RWPE2 (cell line): ENCODE results near the gene NMBR.
"Not testable (repeated sequence)": the region's sequence is repeated elsewhere in the genome, so short reads cannot be mapped to it uniquely, and the experiment has no call there.

Experiments
- ATAC-seq: fragments of 200-7000 bp; cut with Tn5 transposase; 3 replicates; pipeline ENCODE4 v1.9.1; 2021; ENCODE audit warnings: low read depth
- DNase-seq: peaks from one replicate; pipeline ENCODE4 v3.0.0-alpha.2; 2020; ENCODE audit warnings: low spot score
- H3K27ac ChIP-seq: fragments of 450-650 bp; 2 replicates; pipeline ENCODE4 v1.5.1; 2017; ENCODE audit warnings: mild to moderate bottlenecking; ENCODE audit not compliant: poor library complexity, severe bottlenecking
- H3K27me3 ChIP-seq: fragments of 250-450 bp; sonication (Bioruptor Pico); 2 replicates; pipeline ENCODE4 v1.5.1; 2021; ENCODE audit warnings: mild to moderate bottlenecking, moderate library complexity; ENCODE audit not compliant: insufficient read depth, poor library complexity, severe bottlenecking
- H3K36me3 ChIP-seq: fragments of 250-450 bp; sonication (Bioruptor Pico); 2 replicates; pipeline ENCODE4 v1.5.1; 2020; ENCODE audit warnings: low read depth, mild to moderate bottlenecking, moderate library complexity
- H3K4me1 ChIP-seq: fragments of 250-450 bp; sonication (Bioruptor Pico); 2 replicates; pipeline ENCODE4 v1.5.1; 2021; ENCODE audit warnings: mild to moderate bottlenecking, moderate library complexity; ENCODE audit not compliant: insufficient read depth, poor library complexity, severe bottlenecking
- H3K4me3 ChIP-seq: fragments of 250-450 bp; sonication (Bioruptor Pico); 2 replicates; pipeline ENCODE4 v1.5.1; 2021; ENCODE audit warnings: mild to moderate bottlenecking, moderate library complexity; ENCODE audit not compliant: severe bottlenecking
- H3K9me3 ChIP-seq: fragments of 250-450 bp; sonication (Bioruptor Pico); 2 replicates; pipeline ENCODE4 v1.5.1; 2021; ENCODE audit warnings: mild to moderate bottlenecking, moderate library complexity; ENCODE audit not compliant: severe bottlenecking
- TF ChIP-seq, protein P1 (sequence below): fragments of 450-650 bp; IDR thresholded peaks from one replicate; pipeline ENCODE4 v1.5.1; 2017; ENCODE audit warnings: mild to moderate bottlenecking, moderate library complexity; ENCODE audit not compliant: poor library complexity, severe bottlenecking

NMBR gene

DNA sequence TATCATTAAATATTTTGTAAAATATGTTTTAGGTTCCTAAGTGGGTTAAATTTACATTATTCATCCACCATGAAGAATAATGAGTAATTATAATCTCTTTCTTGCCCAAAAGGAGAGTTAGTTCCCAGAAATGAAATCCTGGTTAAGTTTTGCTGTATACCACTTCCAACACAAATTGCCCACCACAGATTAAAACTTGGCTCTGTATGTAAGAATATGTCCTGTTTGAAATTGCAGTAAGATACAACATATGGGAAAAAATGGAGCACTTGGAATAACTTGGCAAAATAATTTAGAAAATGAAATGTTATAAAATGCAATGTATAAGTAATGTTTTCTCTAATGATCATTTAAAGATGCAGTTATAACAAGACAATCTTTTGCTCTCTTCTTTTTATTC, 78.5 kb downstream of the NMBR start:
- Histone ChIP-seq H3K36me3 (no peaks in the 10 kb centered on the region), H3K27me3 (no peaks in the 10 kb centered on the region), H3K27ac (no peak overlapping the region), H3K9me3 (no peaks in the 10 kb centered on the region), H3K4me1 (no peaks in the 10 kb centered on the region), H3K4me3 (no peak overlapping the region)
- TF ChIP-seq, protein P1, sequence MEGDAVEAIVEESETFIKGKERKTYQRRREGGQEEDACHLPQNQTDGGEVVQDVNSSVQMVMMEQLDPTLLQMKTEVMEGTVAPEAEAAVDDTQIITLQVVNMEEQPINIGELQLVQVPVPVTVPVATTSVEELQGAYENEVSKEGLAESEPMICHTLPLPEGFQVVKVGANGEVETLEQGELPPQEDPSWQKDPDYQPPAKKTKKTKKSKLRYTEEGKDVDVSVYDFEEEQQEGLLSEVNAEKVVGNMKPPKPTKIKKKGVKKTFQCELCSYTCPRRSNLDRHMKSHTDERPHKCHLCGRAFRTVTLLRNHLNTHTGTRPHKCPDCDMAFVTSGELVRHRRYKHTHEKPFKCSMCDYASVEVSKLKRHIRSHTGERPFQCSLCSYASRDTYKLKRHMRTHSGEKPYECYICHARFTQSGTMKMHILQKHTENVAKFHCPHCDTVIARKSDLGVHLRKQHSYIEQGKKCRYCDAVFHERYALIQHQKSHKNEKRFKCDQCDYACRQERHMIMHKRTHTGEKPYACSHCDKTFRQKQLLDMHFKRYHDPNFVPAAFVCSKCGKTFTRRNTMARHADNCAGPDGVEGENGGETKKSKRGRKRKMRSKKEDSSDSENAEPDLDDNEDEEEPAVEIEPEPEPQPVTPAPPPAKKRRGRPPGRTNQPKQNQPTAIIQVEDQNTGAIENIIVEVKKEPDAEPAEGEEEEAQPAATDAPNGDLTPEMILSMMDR = no peak
- DNase-seq (no peak), ATAC-seq (no peak)

DNA sequence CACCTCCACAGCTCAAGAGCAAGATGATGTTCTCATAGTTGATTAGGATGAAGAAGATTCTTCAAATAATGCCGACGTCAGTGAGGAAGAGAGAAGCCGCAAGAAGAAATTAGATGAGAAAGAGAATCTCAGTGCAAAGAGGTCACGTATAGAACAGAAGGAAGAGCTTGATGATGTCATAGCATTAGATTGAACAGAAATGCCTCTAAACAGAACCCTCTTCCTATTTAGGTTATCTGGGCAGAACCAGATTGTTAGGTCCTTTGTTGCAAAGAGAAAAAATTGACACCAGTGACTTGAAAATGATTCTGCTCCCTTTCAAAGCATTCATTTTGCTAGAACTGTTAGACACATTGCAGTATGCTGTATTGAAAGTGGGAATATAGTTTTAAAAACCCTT, 84.1 kb downstream of the NMBR start:
- not testable (repeated sequence) for H3K36me3 ChIP-seq, H3K27ac ChIP-seq, H3K27me3 ChIP-seq, H3K4me1 ChIP-seq, H3K9me3 ChIP-seq, H3K4me3 ChIP-seq, ATAC-seq, DNase-seq

DNA sequence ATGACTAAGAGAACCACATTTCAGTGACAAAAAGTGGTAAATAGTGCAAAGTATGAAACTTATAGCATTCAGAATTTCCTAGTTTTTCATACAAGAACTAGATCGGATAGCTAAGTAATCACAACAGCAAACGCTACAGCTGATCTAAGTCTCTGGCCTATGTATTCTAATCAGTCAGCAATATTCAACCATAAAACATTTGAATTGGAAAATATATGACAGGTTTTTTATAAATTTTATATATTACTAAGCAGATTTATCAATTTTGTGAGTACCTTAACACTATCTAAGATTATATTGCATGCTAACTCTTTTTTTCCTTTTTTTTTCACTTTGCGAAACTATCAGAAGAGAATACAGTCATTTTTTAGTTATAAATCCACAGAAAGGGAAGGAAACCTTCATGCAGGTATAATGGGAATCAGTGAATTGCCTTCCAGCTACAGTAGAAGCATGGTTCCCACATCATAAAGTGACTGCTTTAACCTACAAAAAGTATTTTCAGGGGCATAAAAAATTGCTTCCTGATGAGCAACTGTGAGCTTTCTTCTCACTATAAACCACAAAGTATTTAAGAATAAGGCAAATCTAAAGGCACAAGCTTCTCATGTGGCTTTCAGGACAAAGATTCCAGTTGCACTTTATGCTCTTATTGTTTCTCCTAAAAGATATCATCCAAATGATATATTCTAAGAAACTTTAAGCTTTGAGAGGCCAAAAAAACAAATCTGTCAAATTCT, 88.2 kb downstream of the NMBR start:
- H3K27ac ChIP-seq = no peak overlapping the region
- H3K4me3 ChIP-seq = no peak overlapping the region
- H3K27me3 ChIP-seq = no peaks in the 10 kb centered on the region
- ATAC-seq = no peak
- peaks cover 4% of the 10 kb centered on the region for H3K4me1 ChIP-seq
- H3K36me3 ChIP-seq = no peaks in the 10 kb centered on the region
- TF ChIP-seq, protein P1 = no peak
- DNase-seq = no peak
- H3K9me3 ChIP-seq = no peaks in the 10 kb centered on the region

DNA sequence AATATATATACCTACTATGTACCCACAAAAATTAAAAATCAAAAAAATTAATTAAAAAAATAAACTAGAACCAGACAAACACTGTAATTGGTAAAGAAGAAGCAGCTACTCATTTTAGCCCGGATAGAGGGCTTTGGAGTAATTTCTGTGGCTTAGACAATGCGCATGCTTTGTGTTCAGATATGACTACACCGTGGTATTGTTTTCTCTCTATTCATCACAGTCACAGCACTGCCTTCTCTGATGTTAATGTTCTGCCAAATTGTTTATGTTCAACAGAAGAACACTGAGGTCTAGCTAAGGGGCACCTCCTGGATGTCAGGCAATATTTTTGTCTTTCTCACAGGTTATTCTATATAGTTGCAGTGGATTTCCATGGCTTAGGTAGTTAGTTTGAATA, 91.7 kb downstream of the NMBR start:
- Histone ChIP-seq H3K36me3 (no peaks in the 10 kb centered on the region), H3K27ac (no peak overlapping the region), H3K27me3 (no peaks in the 10 kb centered on the region), H3K4me1 (peaks cover 4% of the 10 kb centered on the region), H3K4me3 (no peak overlapping the region), H3K9me3 (peaks cover 5% of the 10 kb centered on the region)
- no peak for ATAC-seq
- TF ChIP-seq, protein P1 = no peak
- DNase-seq = no peak

DNA sequence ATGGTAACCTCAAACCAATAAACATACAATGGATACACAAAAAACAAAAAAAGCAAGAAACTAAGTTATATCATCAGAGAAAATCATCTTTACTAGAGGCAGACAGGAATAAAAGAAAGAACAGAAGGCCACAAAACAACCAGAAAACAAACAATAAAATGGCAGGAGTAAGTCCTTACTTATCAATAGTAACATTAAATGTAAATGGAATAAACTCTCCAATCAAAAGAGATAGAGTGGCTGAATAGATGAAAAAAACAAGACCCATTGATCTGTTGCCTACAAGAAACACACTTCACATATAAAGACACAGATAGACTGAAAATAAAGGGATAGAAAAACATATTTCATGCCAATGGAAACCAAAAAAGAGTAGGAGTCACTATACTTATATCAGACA, 95.5 kb downstream of the NMBR start:
- no peak for DNase-seq
- no peaks in the 10 kb centered on the region for H3K27me3 ChIP-seq
- ATAC-seq = no peak

More for the DNA sequence above, 95.5 kb downstream of the NMBR start:
- peaks cover 4% of the 10 kb centered on the region for H3K4me1 ChIP-seq
- TF ChIP-seq, protein P1 = no peak
- H3K9me3 ChIP-seq = peaks cover 5% of the 10 kb centered on the region
- no peak overlapping the region for H3K4me3 ChIP-seq
- no peaks in the 10 kb centered on the region for H3K36me3 ChIP-seq
- no peak overlapping the region for H3K27ac ChIP-seq
